Stimulated activated CD8-positive, alpha-beta memory T cell treated with anti-CD3 and anti-CD28 coated beads, Interleukin-15, amount 100 ng/mL, for 48 hours (primary cell): ENCODE results near the gene MAN1C1.
"Not testable (repeated sequence)": the region's sequence is repeated elsewhere in the genome, so short reads cannot be mapped to it uniquely, and the experiment has no call there.

Experiments
- DNase-seq, 2 donors: peaks; one replicate each; pipeline ENCODE4 v3.0.0-alpha.2; 2020; ENCODE audit warnings: low read depth in 2 of 2

Gene MAN1C1

GRCh38 chr1:25698252-25698651, 81.7 kb downstream of the MAN1C1 start:
- peak in 1 of 2 donors; percentile 46 for DNase-seq

- not testable (repeated sequence) for DNase-seq
These were observed 82.5 kb downstream of the MAN1C1 start for GRCh38 chr1:25699059-25699458.

- DNase-seq: no peak
These were observed 83.0 kb downstream of the MAN1C1 start for GRCh38 chr1:25699500-25700143.

- no peak for DNase-seq
These were observed 83.5 kb downstream of the MAN1C1 start for GRCh38 chr1:25700144-25700523.

- DNase-seq: no peak
These were observed 84.0 kb downstream of the MAN1C1 start for GRCh38 chr1:25700626-25701025.

- DNase-seq: no peak
These were observed 84.6 kb downstream of the MAN1C1 start for GRCh38 chr1:25701030-25701785.

GRCh38 chr1:25702101-25702775, 85.6 kb downstream of the MAN1C1 start:
- no peak for DNase-seq

GRCh38 chr1:25703041-25703440, 86.5 kb downstream of the MAN1C1 start:
- no peak for DNase-seq

GRCh38 chr1:25703671-25704266, 87.2 kb downstream of the MAN1C1 start:
- DNase-seq: no peak

- no peak for DNase-seq
These were observed 87.7 kb downstream of the MAN1C1 start for GRCh38 chr1:25704267-25704691.

- DNase-seq: no peak
These were observed 89.1 kb downstream of the MAN1C1 start for GRCh38 chr1:25705699-25706098.

- no peak for DNase-seq
These were observed 89.8 kb downstream of the MAN1C1 start for GRCh38 chr1:25706146-25707089.

GRCh38 chr1:25707280-25708016, 90.9 kb downstream of the MAN1C1 start:
- no peak for DNase-seq

- no peak for DNase-seq
These were observed 94.2 kb downstream of the MAN1C1 start for GRCh38 chr1:25710583-25711347.

GRCh38 chr1:25711555-25712298, 95.1 kb downstream of the MAN1C1 start:
- DNase-seq: peak; percentile 45 to 49

- DNase-seq: no peak
These were observed 95.8 kb downstream of the MAN1C1 start for GRCh38 chr1:25712299-25712970.

GRCh38 chr1:25713961-25714360, 97.4 kb downstream of the MAN1C1 start:
- no peak for DNase-seq

GRCh38 chr1:25714372-25714931, 97.9 kb downstream of the MAN1C1 start:
- no peak for DNase-seq
